ENCODE data around the gene SMS.

DNA sequence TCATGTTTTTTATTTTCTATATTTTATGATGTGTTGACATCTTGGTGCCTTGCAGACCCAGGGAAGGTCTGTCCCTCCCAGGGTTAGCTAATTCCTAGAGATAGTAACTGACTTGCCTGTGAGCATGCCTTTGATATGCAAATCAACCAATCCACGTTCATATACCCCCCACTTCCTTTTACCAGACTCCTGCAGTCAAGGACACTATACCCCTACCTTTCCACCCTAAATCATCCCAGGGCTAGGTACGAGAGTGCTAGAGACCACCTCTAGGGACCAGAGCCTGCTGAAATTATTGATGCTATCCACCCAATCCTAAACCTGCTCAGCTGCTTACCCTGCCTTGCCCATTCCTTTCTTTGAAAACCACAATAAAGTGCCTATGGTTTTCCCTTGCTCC is 84.1 kb downstream of the SMS start:
- TF ChIP-seq CTCF (IDR thresholded peaks at IDR 0.05) (no peak), POLR2A (IDR thresholded peaks at IDR 0.05) (no peak)

Data from breast epithelium (tissue), 3 donors.